Endodermal cell (in vitro differentiated cells): Measurements from ENCODE around the gene PHLDA2. TPM values are rescaled to one million over a fixed set of nuclear protein-coding genes. Genes with fewer than 3 reads are reported as not detected.

Source experiments
- DNase-seq: peaks from one replicate; pipeline ENCODE4 v3.0.0-alpha.2; 2017
- H3K27ac ChIP-seq: 2 replicates; pipeline ENCODE4 v1.5.1; 2013; ENCODE audit warnings: mild to moderate bottlenecking, low read depth, low read length, moderate library complexity
- H3K27me3 ChIP-seq: 2 replicates; pipeline ENCODE4 v1.6.1; 2013; ENCODE audit warnings: mild to moderate bottlenecking, low read length, moderate library complexity; ENCODE audit not compliant: insufficient read depth, control insufficient read depth, poor library complexity, severe bottlenecking
- H3K36me3 ChIP-seq: 2 replicates; pipeline ENCODE4 v1.7.0; 2013; ENCODE audit warnings: mild to moderate bottlenecking, low read length, moderate library complexity; ENCODE audit not compliant: control insufficient read depth, insufficient read depth
- H3K4me1 ChIP-seq: one replicate; pipeline ENCODE4 v1.7.0; 2013; ENCODE audit warnings: low read length; ENCODE audit not compliant: control insufficient read depth, insufficient read depth
- H3K4me3 ChIP-seq: 2 replicates; pipeline ENCODE4 v1.5.1; 2013; ENCODE audit warnings: mild to moderate bottlenecking, low read length, moderate library complexity
- H3K9ac ChIP-seq: 2 replicates; pipeline ENCODE4 v1.6.1; 2013; ENCODE audit warnings: mild to moderate bottlenecking, low read length, moderate library complexity; ENCODE audit not compliant: poor library complexity, severe bottlenecking; ENCODE audit errors: extremely low read depth
- H3K9me3 ChIP-seq: 2 replicates; pipeline ENCODE4 v1.6.1; 2013; ENCODE audit warnings: mild to moderate bottlenecking, low read length, moderate library complexity; ENCODE audit not compliant: control insufficient read depth
- H3K27ac Mint-ChIP-seq: 2 replicates; pipeline ENCODE4 v1.8.0; 2020; ENCODE audit warnings: mixed read lengths
- H3K27me3 Mint-ChIP-seq: 2 replicates; pipeline ENCODE4 v1.8.0; 2021; ENCODE audit warnings: mild to moderate bottlenecking, mixed read lengths; ENCODE audit not compliant: insufficient read depth
- H3K36me3 Mint-ChIP-seq: 2 replicates; pipeline ENCODE4 v1.8.0; 2020; ENCODE audit warnings: low read depth, mixed read lengths
- H3K4me1 Mint-ChIP-seq: 2 replicates; pipeline ENCODE4 v1.8.0; 2020; ENCODE audit warnings: mixed read lengths
- H3K4me3 Mint-ChIP-seq: 2 replicates; pipeline ENCODE4 v1.8.0; 2020; ENCODE audit warnings: mild to moderate bottlenecking, moderate library complexity, mixed read lengths
- H3K9me3 Mint-ChIP-seq: 2 replicates; pipeline ENCODE4 v1.8.0; 2020; ENCODE audit warnings: mild to moderate bottlenecking, mixed read lengths
- CTCF ChIP-seq: fragments of 200-600 bp; sonication (generic); conservative IDR thresholded peaks from 2 replicates; pipeline ENCODE4 v1.5.0; 2021; ENCODE audit warnings: antibody characterized with exemption, mild to moderate bottlenecking
- WGBS, 2 experiments: methylation state at CpG; one replicate each; pipeline versions ENCODE4 v1.1.5 to v1.1.7; 2013; ENCODE audit warnings: missing lambda C conversion rate in 2 of 2, mixed read lengths in 1 of 2; ENCODE audit not compliant: insufficient coverage in 1 of 2, insufficient read length in 1 of 2; 5-methylcytosine and 5-hydroxymethylcytosine counted together
- total RNA-seq, 2 donors: library from RNA; stranded (reverse); fragmentation: NEBNext Ultra II Directional in 1 of 2; extraction: Animal tissue kit (Norgen Biotek cat#: 25700) in 1 of 2; gene quantifications; 2 replicates in 1 of 2; 3 replicates in 1 of 2; pipeline ENCODE4 v1.2.1, GENCODE V29; 2021

The PHLDA2 gene
- total RNA-seq, 2 donors from 2014 or later: 3.0 to 5.1 TPM

- peak; percentile 97 for TF ChIP-seq CTCF
- H3K4me1 ChIP-seq: no peaks in the 10 kb centered on the region
- peaks cover 23% of the 10 kb centered on the region for H3K27me3 ChIP-seq
- Mint-ChIP-seq H3K4me3 (no peak overlapping the region), H3K9me3 (no peaks in the 10 kb centered on the region), H3K36me3 (no peaks in the 10 kb centered on the region), H3K27ac (no peak overlapping the region), H3K4me1 (peaks cover 8% of the 10 kb centered on the region), H3K27me3 (peaks cover 40% of the 10 kb centered on the region)
- no peak overlapping the region for H3K27ac ChIP-seq
- no peaks in the 10 kb centered on the region for H3K9me3 ChIP-seq
- no peak overlapping the region for H3K4me3 ChIP-seq
- no peaks in the 10 kb centered on the region for H3K36me3 ChIP-seq
- WGBS, 2 experiments: 31 to 42% methylated on average over 20 to 25 of the region's 25 CpGs
- no peak overlapping the region for H3K9ac ChIP-seq
- peak; percentile 98 for DNase-seq
These were observed 40.8 kb downstream of the PHLDA2 start for GRCh38 chr11:2888266-2888968.

- H3K36me3 Mint-ChIP-seq: peaks cover 5% of the 10 kb centered on the region
These were observed 41.6 kb downstream of the PHLDA2 start for GRCh38 chr11:2887515-2888195.

GRCh38 chr11:2886936-2887335 is 42.3 kb downstream of the PHLDA2 start:
- no peak overlapping the region for H3K27ac ChIP-seq
- H3K4me3 ChIP-seq: no peak overlapping the region
- H3K9ac ChIP-seq: no peak overlapping the region
- Mint-ChIP-seq H3K9me3 (no peaks in the 10 kb centered on the region), H3K36me3 (peaks cover 5% of the 10 kb centered on the region), H3K4me1 (peaks cover 15% of the 10 kb centered on the region), H3K27me3 (peaks cover 54% of the 10 kb centered on the region), H3K4me3 (no peak overlapping the region), H3K27ac (peak overlapping the region; percentile 55)
- no peaks in the 10 kb centered on the region for H3K9me3 ChIP-seq
- no peaks in the 10 kb centered on the region for H3K36me3 ChIP-seq
- peaks cover 5% of the 10 kb centered on the region for H3K4me1 ChIP-seq
- H3K27me3 ChIP-seq: peaks cover 30% of the 10 kb centered on the region
- no peak for TF ChIP-seq CTCF
- WGBS, 2 experiments: 92% methylated on average over 2 to 5 of the region's 5 CpGs
- no peak for DNase-seq

More at GRCh38 chr11:2887515-2888195, 41.6 kb downstream of the PHLDA2 start:
- peaks cover 48% of the 10 kb centered on the region for H3K27me3 Mint-ChIP-seq
- no peak overlapping the region for H3K4me3 Mint-ChIP-seq
- peaks cover 14% of the 10 kb centered on the region for H3K4me1 Mint-ChIP-seq
- Histone ChIP-seq H3K27me3 (peaks cover 29% of the 10 kb centered on the region), H3K4me3 (no peak overlapping the region), H3K4me1 (peaks cover 4% of the 10 kb centered on the region), H3K36me3 (no peaks in the 10 kb centered on the region), H3K9me3 (no peaks in the 10 kb centered on the region), H3K9ac (no peak overlapping the region), H3K27ac (no peak overlapping the region)
- H3K9me3 Mint-ChIP-seq: no peaks in the 10 kb centered on the region
- DNase-seq: no peak
- TF ChIP-seq CTCF: no peak
- no peak overlapping the region for H3K27ac Mint-ChIP-seq
- WGBS, 2 experiments: 85 to 91% methylated on average over 9 to 11 of the region's 11 CpGs
